Measurements from ENCODE around the gene CLDN15. TPM values are rescaled to one million over a fixed set of nuclear protein-coding genes. Genes with fewer than 3 reads are reported as not detected.

The CLDN15 gene
- polyA plus RNA-seq, 3 donors, result 19.3 TPM; not detected in 2

GRCh38 chr7:101198476-101198875 lies 39.1 kb downstream of the CLDN15 start:
- no peaks in the 10 kb centered on the region for H3K36me3 ChIP-seq (replicated peaks in 1 of 2; ENCODE audit: control insufficient read depth in 1 of 2, insufficient read depth in 2 of 2, low read length in 2 of 2)
- H3K79me2 ChIP-seq (ENCODE audit: insufficient read depth, low read length), result no peaks in the 10 kb centered on the region
- no peaks in the 10 kb centered on the region for H4K20me1 ChIP-seq (ENCODE audit: insufficient read depth, low read length)
- intact Hi-C loops (cut with micrococcal nuclease), result no loop called here
- Mint-ChIP-seq H3K4me1 (peaks cover 20% of the 10 kb centered on the region), H3K9me3 (peaks cover 0 to 13% (median 7%) of the 10 kb centered on the region in 7 donors), H3K4me3 (peak overlapping the region in 1 of 2 donors; percentile 24), H3K36me3 (peaks cover 0 to 7% of the 10 kb centered on the region in 2 donors), H3K27me3 (ENCODE audit: low read depth in 3 of 3) (peaks cover 52 to 62% (median 53%) of the 10 kb centered on the region in 3 donors), H3K27ac (no peak overlapping the region)
- 81% methylated on average over 10 of the region's 14 CpGs for WGBS (ENCODE audit: insufficient coverage)
- DNase-seq, result no peak
- H3K4me2 ChIP-seq (replicated peaks; ENCODE audit: extremely low read depth, low read length, poor library complexity, severe bottlenecking), result no peak overlapping the region
- H3K4me1 ChIP-seq (ENCODE audit: control insufficient read depth in 1 of 2, insufficient read depth in 2 of 2, low read length in 2 of 2), result peaks cover 18 to 25% of the 10 kb centered on the region in 2 donors
- no peak overlapping the region for H3K9ac ChIP-seq (ENCODE audit: insufficient read depth, low read length, poor library complexity, severe bottlenecking)
- no peak overlapping the region for H3K27ac ChIP-seq (ENCODE audit: low read depth in 1 of 2, low read length in 2 of 2)
- no peak for TF ChIP-seq CTCF (IDR thresholded peaks at IDR 0.05)
- no peaks in the 10 kb centered on the region for H3K9me3 ChIP-seq (replicated peaks in 1 of 2; ENCODE audit: control insufficient read depth in 1 of 2, insufficient read depth in 1 of 2, low read length in 2 of 2)
- peaks cover 10 to 46% of the 10 kb centered on the region in 2 donors for H3K27me3 ChIP-seq (ENCODE audit: control insufficient read depth in 2 of 2, insufficient read depth in 2 of 2, low read length in 2 of 2)
- H3K4me3 ChIP-seq (replicated peaks in 1 of 3; ENCODE audit: low read depth in 2 of 3, low read length in 3 of 3), result no peak overlapping the region
- H2AFZ ChIP-seq (ENCODE audit: insufficient read depth, low read depth, low read length, poor library complexity, severe bottlenecking), result no peak overlapping the region

- Histone ChIP-seq H4K20me1 (ENCODE audit: insufficient read depth, low read length) (no peaks in the 10 kb centered on the region), H3K79me2 (ENCODE audit: insufficient read depth, low read length) (no peaks in the 10 kb centered on the region), H3K36me3 (replicated peaks in 1 of 2; ENCODE audit: control insufficient read depth in 1 of 2, insufficient read depth in 2 of 2, low read length in 2 of 2) (no peaks in the 10 kb centered on the region), H3K9ac (ENCODE audit: insufficient read depth, low read length, poor library complexity, severe bottlenecking) (no peak overlapping the region), H3K27ac (ENCODE audit: low read depth in 1 of 2, low read length in 2 of 2) (no peak overlapping the region), H3K9me3 (replicated peaks in 1 of 2; ENCODE audit: control insufficient read depth in 1 of 2, insufficient read depth in 1 of 2, low read length in 2 of 2) (no peaks in the 10 kb centered on the region), H3K4me2 (replicated peaks; ENCODE audit: extremely low read depth, low read length, poor library complexity, severe bottlenecking) (no peak overlapping the region), H3K4me3 (replicated peaks in 1 of 3; ENCODE audit: low read depth in 2 of 3, low read length in 3 of 3) (no peak overlapping the region), H3K27me3 (ENCODE audit: control insufficient read depth in 2 of 2, insufficient read depth in 2 of 2, low read length in 2 of 2) (peaks cover 10 to 41% of the 10 kb centered on the region in 2 donors), H2AFZ (ENCODE audit: insufficient read depth, low read depth, low read length, poor library complexity, severe bottlenecking) (no peak overlapping the region), H3K4me1 (ENCODE audit: control insufficient read depth in 1 of 2, insufficient read depth in 2 of 2, low read length in 2 of 2) (peaks cover 14 to 20% of the 10 kb centered on the region in 2 donors)
- DNase-seq, result no peak
- Mint-ChIP-seq H3K36me3 (peaks cover 0 to 6% of the 10 kb centered on the region in 2 donors), H3K4me1 (peaks cover 15% of the 10 kb centered on the region), H3K9me3 (peaks cover 0 to 13% (median 7%) of the 10 kb centered on the region in 7 donors), H3K27me3 (ENCODE audit: low read depth in 3 of 3) (peaks cover 50 to 60% (median 53%) of the 10 kb centered on the region in 3 donors), H3K27ac (no peak overlapping the region), H3K4me3 (no peak overlapping the region)
- 79% methylated on average over 13 of the region's 21 CpGs for WGBS (ENCODE audit: insufficient coverage)
- no peak for TF ChIP-seq CTCF (IDR thresholded peaks at IDR 0.05)
- intact Hi-C loops (cut with micrococcal nuclease), result no loop called here
These were observed 39.6 kb downstream of the CLDN15 start for GRCh38 chr7:101197991-101198390.

Measured in CD14-positive monocyte (primary cell).